Activated naive CD4-positive, alpha-beta T cell treated with Interleukin-2 at 50 U/mL for 16 hours (primary cell): ENCODE data around the gene GCDH.
"Not testable (repeated sequence)": the region's sequence is repeated elsewhere in the genome, so short reads cannot be mapped to it uniquely, and the experiment has no call there.

Experiments
- DNase-seq: peaks from one replicate; pipeline ENCODE4 v3.0.0-alpha.2; 2020

Gene GCDH

GRCh38 chr19:12912571-12912970, 21.6 kb downstream of the GCDH start:
- no peak for DNase-seq

DNA sequence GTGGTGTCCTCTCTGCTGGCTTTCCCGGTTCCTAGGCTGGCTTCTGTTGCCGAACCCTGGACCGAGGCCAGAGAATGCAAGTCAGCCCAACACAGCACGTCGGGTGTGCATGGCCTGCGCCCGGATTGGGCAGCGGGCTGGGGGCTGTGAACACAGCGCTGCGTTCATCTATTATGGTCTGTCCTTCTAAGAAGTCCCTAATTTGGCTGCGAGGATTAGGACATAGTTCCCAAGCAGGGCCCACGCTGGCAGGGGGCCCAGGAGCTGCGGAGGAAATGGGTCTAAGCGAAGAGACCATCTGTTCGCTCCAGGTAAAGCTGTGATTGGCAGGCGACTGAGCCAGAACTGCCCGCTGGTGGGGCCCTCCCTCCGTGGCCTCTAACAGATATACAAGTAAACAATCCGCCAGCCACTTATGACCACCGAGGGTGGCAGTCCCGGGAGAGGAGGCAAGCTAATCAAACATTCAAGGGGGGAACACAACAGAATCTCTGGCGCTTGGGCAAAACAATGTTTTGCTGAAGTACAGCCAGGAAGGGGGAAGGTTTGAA, 22.1 kb downstream of the GCDH start:
- DNase-seq: no peak

GRCh38 chr19:12913851-12914690, 23.1 kb downstream of the GCDH start:
- DNase-seq: peak; percentile 42

DNA sequence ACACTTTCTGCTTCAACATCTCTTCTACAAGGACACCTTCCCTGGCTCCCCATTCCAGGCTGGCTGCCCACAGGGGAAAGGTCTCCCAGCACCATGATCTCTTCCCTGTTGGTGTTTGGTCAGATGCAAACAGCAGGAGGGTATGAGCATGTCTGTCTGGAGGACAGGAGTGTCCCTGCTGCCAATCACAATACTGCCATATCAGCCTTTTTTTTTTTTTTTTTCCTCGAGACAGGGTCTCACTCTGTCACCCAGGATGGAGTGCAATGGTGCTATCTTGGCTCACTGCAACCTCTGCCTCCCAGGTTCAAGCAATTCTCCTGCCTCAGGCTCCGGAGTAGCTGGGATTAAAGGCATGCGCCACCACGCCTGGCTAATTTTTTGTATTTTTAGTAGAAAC, 24.9 kb downstream of the GCDH start:
- DNase-seq: not testable (repeated sequence)

DNA sequence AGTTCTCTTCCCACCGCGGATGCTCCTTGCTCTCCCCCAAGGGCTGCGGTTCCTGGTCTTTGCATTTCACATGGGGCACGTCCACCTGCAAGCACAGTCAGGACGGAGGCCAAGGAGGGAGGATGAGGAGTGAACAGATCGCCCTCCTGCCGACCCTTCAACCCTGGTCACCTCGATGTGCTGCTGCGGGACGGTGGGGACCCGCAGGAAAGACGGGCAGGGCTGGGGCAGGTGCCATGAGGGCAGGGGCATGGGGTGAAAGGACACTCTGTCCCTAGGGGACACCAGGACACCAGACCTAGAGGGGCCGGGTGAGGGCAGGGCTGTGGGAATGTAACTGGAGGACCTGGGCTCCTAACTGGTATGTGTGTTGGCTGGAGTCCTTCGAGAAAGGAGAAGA, 27.3 kb downstream of the GCDH start:
- no peak for DNase-seq

DNA sequence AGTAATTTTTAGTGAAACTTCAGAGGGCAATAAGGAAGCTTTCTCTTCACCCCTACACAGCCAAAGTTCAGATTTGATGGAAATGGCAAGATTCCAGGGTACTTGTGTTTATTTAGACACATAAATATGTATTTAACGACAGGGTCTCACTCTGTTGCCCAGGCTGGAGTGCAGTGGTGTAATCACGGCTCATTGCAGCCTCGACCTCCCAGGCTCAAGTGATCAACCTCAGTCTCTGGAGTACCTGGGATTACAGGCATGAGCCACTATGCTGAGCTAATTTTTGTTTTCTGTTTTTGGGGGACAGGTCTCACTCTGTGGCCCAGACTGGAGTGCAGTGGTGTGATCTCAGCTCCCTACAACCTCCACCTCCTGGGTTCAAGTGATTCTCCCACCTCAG, 30.1 kb downstream of the GCDH start:
- DNase-seq: no peak

- no peak for DNase-seq
These were observed 32.0 kb downstream of the GCDH start for GRCh38 chr19:12922959-12923358.

GRCh38 chr19:12924621-12925310, 33.8 kb downstream of the GCDH start:
- DNase-seq: no peak

- no peak for DNase-seq
These were observed 39.2 kb downstream of the GCDH start for GRCh38 chr19:12930002-12930645.

GRCh38 chr19:12932392-12933286, 41.7 kb downstream of the GCDH start:
- no peak for DNase-seq

DNA sequence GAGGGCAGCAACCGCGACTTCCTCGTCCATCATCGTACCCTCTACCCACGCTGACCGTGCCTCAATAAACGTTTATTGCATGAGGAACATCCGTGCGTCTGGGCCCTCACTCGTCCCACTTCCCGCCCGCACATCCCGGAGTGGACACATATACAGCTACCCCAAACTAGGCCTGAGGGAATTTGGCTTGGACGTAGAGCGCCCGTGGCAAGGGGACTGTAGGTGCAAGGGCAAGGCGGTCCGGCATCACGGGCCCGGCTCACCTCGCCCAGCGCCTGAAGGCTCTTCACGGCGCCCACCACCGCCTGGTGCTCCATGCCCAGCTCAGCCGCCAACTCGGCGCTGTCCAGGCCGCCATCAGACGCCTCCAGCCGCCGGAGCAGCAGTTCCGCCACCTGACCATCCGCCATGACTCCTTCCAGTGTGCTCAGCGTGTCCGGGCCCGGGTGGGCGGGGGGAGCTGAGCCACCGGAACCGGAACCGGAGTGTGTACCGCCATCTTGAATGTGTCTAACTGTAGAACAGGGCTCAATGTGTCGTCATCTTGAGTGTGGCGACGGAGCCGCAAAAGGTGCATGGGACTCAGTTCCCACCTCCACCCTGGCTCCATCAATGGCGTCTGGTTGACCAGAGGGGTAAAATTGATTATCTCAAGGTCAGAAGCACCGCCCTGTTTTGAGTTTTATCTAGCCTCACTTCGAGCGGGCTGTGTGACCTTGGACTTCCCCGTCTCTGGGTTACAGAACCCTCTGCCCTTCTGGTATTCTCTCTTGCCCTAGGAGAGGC, 42.5 kb downstream of the GCDH start, which contains the start of gene FARSA:
Gene FARSA, minus strand, starts transcription at position 425 of the 786 bp plus-strand sequence. Its CDS starts 15 bp downstream, at position 410.
- peak; percentile 89 for DNase-seq

GRCh38 chr19:12935071-12935470, 44.1 kb downstream of the GCDH start:
- DNase-seq: no peak

- DNase-seq: no peak
These were observed 45.6 kb downstream of the GCDH start for GRCh38 chr19:12936582-12936981.

DNA sequence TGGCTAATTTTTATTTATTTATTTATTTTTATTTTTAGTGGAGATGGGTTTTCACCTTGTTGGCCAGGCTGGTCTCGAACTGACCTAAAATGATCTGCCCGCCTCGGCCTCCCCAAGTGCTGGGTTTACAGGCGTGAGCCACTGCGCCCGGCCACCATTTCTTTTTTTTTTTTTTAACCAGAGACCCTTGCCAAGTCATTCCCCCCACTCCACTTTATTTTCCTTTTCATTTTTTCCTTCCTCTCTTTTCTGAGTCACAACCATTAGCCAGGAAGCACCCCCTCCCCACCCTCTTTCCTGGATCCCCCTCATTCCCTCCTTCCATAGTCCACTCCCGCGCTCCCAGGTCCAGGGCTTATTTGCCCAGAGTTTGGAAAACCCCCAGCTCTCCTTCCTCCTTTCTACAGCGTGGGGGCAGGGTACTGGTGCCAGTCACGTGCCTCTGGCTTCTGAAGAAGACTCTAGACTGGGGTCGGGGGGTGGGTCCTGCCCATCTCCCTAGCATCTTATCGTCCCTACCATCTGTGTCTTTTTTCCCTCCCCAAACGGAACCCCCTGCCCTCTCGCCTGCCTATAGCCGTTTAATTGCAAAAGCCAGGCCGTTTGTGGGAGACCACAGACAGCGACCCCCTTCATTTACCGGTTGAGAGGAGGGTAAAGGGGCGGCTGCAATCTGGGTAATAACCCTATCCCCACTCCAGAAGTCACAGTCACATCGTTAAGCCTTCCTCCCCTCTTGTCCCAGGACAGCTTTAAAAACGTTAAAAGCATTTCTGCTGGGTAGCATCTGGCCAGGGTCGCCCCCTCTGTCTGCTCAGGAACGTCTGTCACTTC, 46.4 kb downstream of the GCDH start:
- DNase-seq: no peak

DNA sequence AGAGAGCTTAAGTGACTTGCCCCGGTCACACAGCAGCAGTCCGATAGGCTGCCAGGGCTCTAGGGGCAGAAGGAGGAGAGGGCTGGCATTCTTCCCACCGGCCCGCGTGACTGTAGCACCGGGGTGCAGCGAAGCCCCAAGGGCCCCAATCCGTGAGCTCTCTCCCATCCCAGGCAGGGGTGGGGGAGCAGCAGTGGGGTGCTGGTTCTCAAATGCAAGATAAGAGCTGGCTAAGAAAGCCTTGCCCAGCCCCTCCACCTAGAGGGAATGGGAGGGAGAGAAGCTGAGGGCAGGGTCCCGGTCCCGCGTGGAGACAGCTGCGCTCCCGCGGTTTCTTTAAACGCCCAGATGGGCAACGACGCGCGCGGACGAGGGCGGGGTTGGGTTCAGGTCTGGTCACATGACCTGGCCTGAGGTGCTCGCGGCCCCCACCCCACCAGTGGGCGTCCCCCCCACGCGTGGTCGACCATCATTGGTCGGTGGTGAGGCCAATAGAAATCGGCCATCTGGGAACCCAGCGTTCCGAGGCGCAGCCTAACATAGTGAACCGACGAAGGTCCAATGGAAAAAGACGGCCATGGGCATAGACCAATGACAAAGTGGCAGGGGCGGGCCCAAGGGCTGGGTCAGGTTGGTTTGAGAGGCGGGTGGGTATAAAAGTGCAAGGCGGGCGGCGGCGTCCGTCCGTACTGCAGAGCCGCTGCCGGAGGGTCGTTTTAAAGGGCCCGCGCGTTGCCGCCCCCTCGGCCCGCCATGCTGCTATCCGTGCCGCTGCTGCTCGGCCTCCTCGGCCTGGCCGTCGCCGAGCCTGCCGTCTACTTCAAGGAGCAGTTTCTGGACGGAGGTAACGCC, 47.2 kb downstream of the GCDH start, which contains the start of gene CALR:
Gene CALR, plus strand, starts transcription at position 683 of the 852 bp plus-strand sequence. Its CDS starts 71 bp downstream, at position 754.
- DNase-seq: peak; percentile 100

GRCh38 chr19:12938779-12939601, 48.0 kb downstream of the GCDH start:
- DNase-seq: peak; percentile 52

- no peak for DNase-seq
These were observed 49.0 kb downstream of the GCDH start for GRCh38 chr19:12939975-12940423.

- DNase-seq: no peak
These were observed 49.9 kb downstream of the GCDH start for GRCh38 chr19:12940897-12941296.
